GM19238 (cell line): ENCODE data around the gene HES5.
A peak's percentile ranks its signal among the peaks of the same experiment; 100 is the strongest.

ENCODE experiments used
- DNase-seq: peaks from one replicate; pipeline ENCODE4 v3.0.0; 2011; ENCODE audit warnings: low spot score; ENCODE audit not compliant: insufficient read length

HES5 gene

DNA sequence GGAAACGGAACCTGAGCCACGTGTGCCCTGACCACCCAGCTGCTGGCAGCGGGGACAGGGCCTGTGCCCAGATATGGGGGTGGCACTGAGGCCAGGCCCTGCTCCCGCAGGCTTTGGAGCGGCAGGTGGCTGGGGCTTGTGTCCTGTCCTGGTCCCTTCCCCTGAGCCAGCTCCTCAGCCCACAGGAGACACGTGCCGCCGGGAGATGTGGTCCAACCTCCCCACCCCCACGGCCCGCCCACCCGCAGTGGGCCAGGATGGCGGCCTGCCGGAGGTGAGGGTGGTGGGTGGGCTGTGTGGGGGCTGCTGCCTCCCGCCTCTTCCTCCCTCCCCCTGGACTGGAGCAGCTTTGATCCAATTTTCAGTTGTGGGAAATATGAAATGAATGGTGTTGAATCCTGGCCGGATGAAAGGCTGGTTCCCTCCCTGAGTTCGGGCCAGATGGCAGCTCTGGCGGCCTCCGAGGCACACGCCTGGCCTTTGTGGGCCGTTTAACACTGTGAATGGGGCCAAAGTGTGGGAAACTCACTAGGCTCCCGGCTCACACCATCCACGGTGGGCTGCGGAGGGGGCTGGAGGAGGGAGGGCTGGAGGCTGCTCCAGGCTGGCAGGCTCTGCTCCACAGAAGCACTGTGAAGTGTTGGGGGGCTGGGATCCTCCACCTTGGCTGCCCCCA, 2.6 kb upstream of the HES5 start:
- no peak for DNase-seq

DNA sequence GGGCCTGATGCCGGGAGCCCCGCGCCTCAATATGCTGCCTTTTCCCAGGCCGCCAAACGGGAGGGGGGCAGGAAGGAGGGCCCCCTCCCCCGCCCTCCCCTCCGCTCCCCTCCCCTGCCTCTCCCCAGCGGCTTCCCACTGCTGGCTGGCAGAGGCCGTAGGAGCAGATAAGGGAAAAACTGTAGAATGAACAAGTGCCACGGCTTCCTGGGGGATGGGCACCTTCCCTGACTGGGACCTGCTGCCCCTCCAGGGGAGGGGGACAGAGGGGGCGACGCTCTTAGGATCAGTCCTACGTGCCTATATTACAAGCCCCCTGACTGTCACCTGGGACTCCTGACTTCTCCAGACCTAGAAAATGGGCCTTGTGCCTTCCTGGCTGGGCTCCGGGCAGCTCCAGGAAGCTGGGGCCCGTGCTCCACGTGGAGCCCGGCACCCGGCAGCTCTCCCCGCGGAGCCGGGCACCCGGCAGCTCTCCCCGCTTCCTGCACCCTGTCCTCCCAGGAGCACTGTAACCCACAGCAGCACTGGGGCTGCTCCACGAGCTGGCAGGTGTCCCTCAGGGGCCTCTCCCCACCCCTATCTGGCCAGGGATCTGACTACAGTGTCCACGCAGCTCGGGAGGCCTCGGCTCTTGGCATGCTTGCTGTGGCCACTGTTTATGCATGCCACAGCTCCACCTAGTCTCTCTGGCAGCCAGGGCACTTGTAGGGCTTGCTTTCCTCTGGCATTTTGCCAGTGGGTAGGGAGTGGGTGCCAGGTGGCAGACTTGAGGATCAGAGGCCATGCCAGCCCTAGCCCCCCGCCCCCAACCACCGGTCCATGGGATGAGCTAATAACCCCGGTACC, 674 bp upstream of the HES5 start:
- no peak for DNase-seq

DNA sequence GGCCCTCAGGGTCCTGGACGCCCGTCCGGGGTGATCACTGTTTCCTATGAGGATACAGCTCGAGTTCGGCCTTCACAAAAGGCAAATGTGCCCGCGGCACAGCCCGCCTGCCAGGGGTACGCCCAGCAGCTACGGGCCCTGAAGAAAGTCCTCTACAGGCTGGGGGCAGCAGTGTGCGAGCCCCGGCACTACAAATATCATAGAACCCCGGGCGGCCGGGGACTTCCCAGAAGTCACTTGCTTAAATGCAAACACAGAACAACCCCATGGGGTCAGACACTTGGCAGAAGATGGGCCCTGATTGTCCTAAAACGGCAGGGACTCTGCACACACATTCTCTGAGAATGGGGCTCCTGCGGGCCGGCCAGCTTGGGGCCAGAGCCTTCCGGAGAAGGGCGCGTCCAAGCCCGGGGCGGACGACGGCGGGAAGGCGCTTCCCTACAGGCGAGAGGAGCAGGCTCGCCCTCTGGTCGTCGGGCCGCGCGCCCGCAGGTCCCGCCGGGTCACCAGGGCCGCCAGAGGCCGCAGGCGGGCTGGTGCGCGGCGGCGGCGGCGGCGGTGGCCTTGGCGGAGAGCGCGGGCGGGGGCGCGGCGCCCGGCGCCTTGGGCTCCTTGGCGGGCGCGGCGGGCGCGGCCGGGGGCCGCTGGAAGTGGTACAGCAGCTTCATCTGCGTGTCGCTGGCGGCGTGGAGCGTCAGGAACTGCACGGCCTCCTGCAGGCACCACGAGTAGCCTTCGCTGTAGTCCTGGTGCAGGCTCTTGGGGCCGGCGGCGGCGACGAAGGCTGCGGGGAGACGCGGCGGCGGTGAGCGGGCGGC, 888 bp downstream of the HES5 start:
- peak; percentile 35 for DNase-seq

DNA sequence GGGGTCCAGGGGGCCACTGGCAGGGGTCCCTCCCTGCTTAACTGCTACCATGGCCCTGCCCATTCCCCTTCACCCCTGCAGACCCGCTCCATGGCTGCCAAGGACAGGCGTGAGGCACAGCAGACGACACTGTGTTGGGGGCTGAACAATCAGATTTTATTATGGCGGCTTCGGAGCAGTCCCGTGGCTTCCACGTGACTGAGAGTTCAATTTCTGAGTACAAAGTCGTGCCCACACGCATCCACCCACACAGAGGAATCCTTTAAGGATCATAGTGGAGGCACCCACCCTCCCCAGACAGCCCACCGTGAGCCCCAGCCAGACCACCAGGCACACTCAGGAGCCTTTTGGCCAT, 1.5 kb downstream of the HES5 start:
- no peak for DNase-seq

- DNase-seq = no peak
These were observed 2.0 kb downstream of the HES5 start for GRCh38 chr1:2528016-2528415.

GRCh38 chr1:2527556-2527860, 2.6 kb downstream of the HES5 start:
- DNase-seq = no peak

DNA sequence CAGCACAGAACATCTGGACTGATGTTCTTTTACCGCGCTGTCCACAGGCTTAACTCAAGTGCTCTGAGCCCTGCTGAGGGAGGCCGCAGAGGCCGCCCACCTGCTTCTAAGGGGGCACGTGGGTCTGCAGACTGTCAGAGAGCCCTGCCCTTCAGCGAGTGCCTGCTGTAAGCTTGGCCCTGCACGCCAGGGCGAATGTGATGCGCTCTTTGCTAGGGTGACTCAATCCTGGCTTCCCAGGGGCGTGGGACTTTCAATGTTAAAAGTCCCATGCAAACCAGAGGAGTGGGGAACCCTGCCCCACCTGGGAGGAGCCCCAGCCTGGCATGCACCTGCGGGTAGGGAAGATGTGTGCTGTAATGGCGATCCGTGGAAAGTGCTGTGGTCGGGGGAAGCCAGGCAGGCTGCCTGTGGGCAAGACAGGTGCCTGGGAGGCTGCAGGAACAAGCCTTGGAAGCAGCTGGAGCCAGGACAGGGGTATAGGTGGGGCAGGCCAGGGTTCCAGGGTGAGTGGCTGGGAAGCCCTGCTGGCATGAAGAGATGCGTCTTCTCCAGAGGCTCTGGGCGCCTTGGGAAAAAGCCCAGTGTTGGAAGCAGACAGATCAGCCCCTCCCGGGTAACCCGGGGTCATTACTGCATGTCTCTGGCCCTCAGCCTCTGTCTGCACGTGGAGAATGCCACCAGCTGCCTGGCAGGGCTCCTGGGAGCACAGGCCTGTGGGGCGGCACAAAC, 3.1 kb downstream of the HES5 start:
- DNase-seq = peak; percentile 70

GRCh38 chr1:2525920-2526823, 3.9 kb downstream of the HES5 start, which contains the start of gene PANK4:
Gene PANK4, minus strand, starts transcription at chr1:2526596. Its CDS starts 9 bp downstream, at chr1:2526587.
- peak; percentile 98 for DNase-seq

- DNase-seq = no peak
These were observed 4.5 kb downstream of the HES5 start for GRCh38 chr1:2525572-2525919.

DNA sequence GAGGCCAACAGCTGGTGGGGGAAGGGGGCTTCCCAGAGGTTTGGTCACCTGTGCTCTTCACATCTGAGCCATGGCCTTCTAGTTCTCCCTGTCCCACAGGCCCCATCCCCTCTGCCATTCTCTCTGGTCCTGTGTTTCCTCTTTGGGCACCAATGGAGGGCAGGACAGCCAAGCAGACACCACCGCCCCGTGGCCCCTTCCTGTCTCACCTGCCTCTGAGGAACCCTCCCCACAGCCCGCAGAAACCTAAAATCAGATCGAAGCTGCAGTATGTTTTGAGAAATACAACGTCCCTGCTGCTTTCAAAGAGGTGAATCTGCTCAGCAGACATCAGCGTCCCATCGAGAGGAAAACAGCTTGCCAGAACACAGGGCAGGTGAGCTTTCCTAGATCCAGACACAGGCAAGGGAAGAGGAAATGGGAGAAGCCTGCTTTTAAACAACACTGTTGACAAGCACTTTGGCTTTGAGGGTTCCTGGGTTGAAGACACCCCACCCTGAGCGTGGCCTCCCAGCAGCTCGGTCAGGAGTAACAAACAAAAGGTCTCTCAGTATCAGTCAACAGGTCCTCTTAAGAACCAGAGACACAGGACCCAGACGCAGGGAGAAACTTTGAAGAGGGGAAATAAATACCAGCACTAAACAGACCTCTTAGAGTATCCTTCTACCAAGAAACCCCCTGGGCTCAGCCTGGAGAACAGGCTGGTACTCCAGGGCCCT, 6.0 kb downstream of the HES5 start:
- DNase-seq = no peak

- no peak for DNase-seq
These were observed 6.7 kb downstream of the HES5 start for GRCh38 chr1:2523191-2523890.

- no peak for DNase-seq
These were observed 7.8 kb downstream of the HES5 start for GRCh38 chr1:2522230-2522629.

GRCh38 chr1:2520806-2521205, 9.3 kb downstream of the HES5 start:
- no peak for DNase-seq

DNA sequence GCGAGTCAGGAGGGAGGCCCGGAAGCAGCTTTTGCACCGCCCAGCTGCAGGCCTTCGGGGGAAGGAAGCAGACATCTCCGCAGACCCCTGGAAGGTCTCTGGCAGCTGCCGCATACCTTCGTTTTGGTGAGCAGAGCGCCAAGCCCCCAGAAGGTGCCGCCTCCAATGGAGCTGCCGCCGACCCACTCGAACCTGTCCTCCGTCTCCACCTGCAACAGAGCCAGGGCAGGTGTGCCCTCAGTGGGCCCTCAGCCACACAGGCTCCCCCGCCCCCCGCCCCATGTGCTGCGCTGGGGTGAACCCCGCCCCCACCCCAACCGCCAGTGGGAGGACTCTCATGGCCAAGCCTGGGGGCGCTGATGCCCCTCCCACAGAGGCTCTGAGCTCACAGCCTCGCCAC, 9.9 kb downstream of the HES5 start:
- no peak for DNase-seq

GRCh38 chr1:2519729-2520128, 10.3 kb downstream of the HES5 start:
- no peak for DNase-seq

GRCh38 chr1:2519029-2519685, 10.9 kb downstream of the HES5 start:
- no peak for DNase-seq

DNA sequence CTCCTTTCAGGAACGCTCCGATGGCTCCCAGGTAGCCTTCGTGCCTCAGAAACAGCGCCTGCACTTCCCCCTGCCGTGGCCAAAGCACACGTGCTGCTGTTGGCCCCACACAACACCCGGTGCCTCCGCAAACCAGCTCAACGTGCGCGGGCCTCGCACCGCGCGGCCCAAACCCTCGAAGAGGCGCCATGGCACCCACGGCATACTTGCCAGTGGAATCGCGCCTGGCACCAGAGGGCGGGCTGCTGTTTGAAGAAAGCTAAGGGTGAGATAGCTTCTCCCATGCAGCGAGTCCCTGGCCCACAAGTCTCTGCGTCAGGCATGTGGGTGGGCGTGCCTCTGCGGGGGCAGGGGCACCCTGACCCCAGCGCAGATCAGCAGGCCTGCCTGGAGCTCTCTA, 11.5 kb downstream of the HES5 start:
- DNase-seq = no peak

GRCh38 chr1:2517966-2518365, 12.1 kb downstream of the HES5 start:
- DNase-seq = no peak

- DNase-seq = no peak
These were observed 13.1 kb downstream of the HES5 start for GRCh38 chr1:2516946-2517345.
